Measurements from ENCODE around the gene PSMC4. TPM values are rescaled to one million over a fixed set of nuclear protein-coding genes. Genes with fewer than 3 reads are reported as not detected.
"Not testable (repeated sequence)": the region's sequence is repeated elsewhere in the genome, so short reads cannot be mapped to it uniquely, and the experiment has no call there.

Gene PSMC4
- total RNA-seq, 2 donors from 2014 or later, result 93.6 to 114 TPM

GRCh38 chr19:39940221-39940833 lies 30.6 kb upstream of the PSMC4 start:
- ATAC-seq (no peak), DNase-seq (ENCODE audit: low spot score in 2 of 2) (no peak)
- peaks cover 4 to 24% of the 10 kb centered on the region in 2 donors for H3K9me3 Mint-ChIP-seq
- peaks cover 5 to 24% of the 10 kb centered on the region in 2 donors for H3K36me3 Mint-ChIP-seq
- H3K27ac Mint-ChIP-seq, result peak overlapping the region in 1 of 2 donors; percentile 78

DNA sequence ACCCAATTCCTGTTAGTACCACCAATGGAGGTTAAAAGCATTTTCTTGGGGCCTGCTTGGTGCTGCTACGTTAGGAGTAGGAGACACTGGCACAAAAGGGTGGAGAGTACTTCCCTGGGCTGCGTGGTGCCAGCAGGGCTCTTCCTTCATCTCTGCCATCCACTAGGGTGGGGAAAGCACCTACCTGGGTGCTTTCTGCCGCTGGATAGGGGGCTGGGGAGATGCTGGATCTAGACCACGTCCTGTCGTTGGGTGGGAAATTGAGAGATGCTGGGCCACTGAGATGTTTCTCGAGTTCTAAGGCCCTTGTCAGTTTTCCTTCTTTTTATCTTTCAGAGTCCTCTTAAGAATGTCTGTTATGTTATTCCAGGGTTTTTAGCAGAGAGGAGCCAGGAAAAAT lies 29.8 kb upstream of the PSMC4 start:
- DNase-seq (ENCODE audit: low spot score in 2 of 2), result no peak
- peak overlapping the region in 1 of 2 donors; percentile 78 for H3K27ac Mint-ChIP-seq
- peaks cover 4 to 24% of the 10 kb centered on the region in 2 donors for H3K9me3 Mint-ChIP-seq
- ATAC-seq, result no peak
- H3K36me3 Mint-ChIP-seq, result peaks cover 5 to 24% of the 10 kb centered on the region in 2 donors

GRCh38 chr19:39941615-39942365 lies 29.2 kb upstream of the PSMC4 start:
- peaks cover 5 to 27% of the 10 kb centered on the region in 2 donors for H3K36me3 Mint-ChIP-seq
- ATAC-seq (peak; percentile 72 to 76), DNase-seq (ENCODE audit: low spot score in 2 of 2) (no peak)
- peaks cover 4 to 24% of the 10 kb centered on the region in 2 donors for H3K9me3 Mint-ChIP-seq
- peak overlapping the region; percentile 24 to 78 for H3K27ac Mint-ChIP-seq

DNA sequence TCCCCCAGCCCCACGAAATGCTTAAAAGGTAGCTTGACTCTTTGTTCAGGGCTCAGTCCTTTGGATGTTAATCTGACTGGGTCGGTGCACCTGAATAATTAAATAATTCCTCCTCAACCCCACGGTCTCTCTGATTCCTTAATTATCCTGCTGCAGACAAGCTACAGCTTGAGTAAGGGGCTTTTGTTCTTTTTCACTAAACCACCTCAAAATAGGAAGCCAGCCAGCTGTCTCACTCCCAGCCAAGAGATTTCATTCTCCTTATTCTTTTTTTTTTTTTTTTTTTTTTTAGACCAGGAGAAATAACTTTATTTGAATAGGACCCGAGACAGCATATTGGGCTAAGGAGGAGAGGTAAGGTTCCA lies 28.6 kb upstream of the PSMC4 start:
- DNase-seq (ENCODE audit: low spot score in 2 of 2) (no peak), ATAC-seq (no peak)
- H3K9me3 Mint-ChIP-seq, result peaks cover 4 to 24% of the 10 kb centered on the region in 2 donors
- peak overlapping the region; percentile 39 to 78 for H3K27ac Mint-ChIP-seq
- peaks cover 5 to 30% of the 10 kb centered on the region in 2 donors for H3K36me3 Mint-ChIP-seq

DNA sequence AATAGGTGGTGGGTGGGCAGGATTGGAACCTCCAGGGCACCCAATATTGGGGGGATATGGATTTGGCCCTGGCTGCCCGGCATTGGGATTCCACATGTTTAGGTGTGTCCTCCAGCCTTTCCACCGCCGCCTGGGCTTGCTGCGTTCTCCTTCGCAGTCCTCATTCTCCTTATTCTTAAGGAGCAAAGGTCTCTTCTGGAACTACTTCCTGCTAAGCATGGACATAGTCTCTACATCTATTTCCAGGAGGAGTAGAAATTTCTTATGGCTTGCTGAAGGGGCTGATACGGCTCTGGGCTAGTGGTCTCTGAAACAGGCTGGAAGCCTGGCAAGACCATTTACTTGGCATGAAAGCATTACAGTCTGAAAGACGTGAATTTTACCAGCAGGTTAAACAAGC lies 27.4 kb upstream of the PSMC4 start:
- Mint-ChIP-seq H3K36me3 (peaks cover 5 to 41% of the 10 kb centered on the region in 2 donors), H3K27ac (no peak overlapping the region), H3K9me3 (peaks cover 4 to 28% of the 10 kb centered on the region in 2 donors)
- no peak for ATAC-seq
- no peak for DNase-seq (ENCODE audit: low spot score in 2 of 2)

- DNase-seq (ENCODE audit: low spot score in 2 of 2) (no peak), ATAC-seq (no peak)
- H3K9me3 Mint-ChIP-seq, result peaks cover 0 to 27% of the 10 kb centered on the region in 2 donors
- peaks cover 5 to 46% of the 10 kb centered on the region in 2 donors for H3K36me3 Mint-ChIP-seq
- peak overlapping the region in 1 of 2 donors; percentile 18 for H3K27ac Mint-ChIP-seq
Observed at GRCh38 chr19:39946532-39946931, 24.4 kb upstream of the PSMC4 start.

- Mint-ChIP-seq H3K27ac (peak overlapping the region in 1 of 2 donors; percentile 81), H3K9me3 (peaks cover 0 to 29% of the 10 kb centered on the region in 2 donors), H3K36me3 (peaks cover 2 to 54% of the 10 kb centered on the region in 2 donors)
- ATAC-seq (peak; percentile 61 to 77), DNase-seq (ENCODE audit: low spot score in 2 of 2) (no peak)
Observed at GRCh38 chr19:39949026-39949747, 21.8 kb upstream of the PSMC4 start.

GRCh38 chr19:39951065-39951650 lies 19.8 kb upstream of the PSMC4 start:
- peaks cover 0 to 26% of the 10 kb centered on the region in 2 donors for H3K9me3 Mint-ChIP-seq
- DNase-seq (ENCODE audit: low spot score in 2 of 2) (no peak), ATAC-seq (no peak)
- peak overlapping the region; percentile 12 to 82 for H3K27ac Mint-ChIP-seq
- peaks cover 0 to 52% of the 10 kb centered on the region in 2 donors for H3K36me3 Mint-ChIP-seq

GRCh38 chr19:39951686-39952085 lies 19.3 kb upstream of the PSMC4 start:
- peak overlapping the region; percentile 81 to 82 for H3K27ac Mint-ChIP-seq
- H3K9me3 Mint-ChIP-seq, result peaks cover 0 to 26% of the 10 kb centered on the region in 2 donors
- peak in 1 of 2 donors; percentile 43 for DNase-seq (ENCODE audit: low spot score in 2 of 2)
- ATAC-seq, result peak; percentile 30 to 61
- peaks cover 0 to 49% of the 10 kb centered on the region in 2 donors for H3K36me3 Mint-ChIP-seq

DNA sequence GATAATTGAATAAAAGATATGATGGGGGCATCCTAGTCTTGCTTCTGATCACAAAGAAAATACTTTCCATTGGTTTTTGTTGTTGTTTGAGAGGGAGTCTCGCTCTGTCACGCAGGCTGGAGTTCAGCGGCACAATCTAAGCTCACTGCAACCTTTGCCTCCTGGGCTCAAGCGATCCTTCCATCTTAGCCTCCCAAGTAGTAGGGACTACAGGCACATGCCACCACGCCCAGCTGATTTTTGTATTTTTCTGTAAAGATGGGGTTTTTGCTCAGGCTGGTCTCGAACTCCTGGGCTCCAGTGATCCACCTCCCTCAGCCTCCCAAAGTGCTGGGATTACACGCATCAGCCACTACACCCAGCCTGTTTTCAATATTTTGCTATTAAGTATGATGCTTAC lies 17.1 kb upstream of the PSMC4 start:
- ATAC-seq, result peak in 1 of 2 donors; percentile 32
- H3K36me3 Mint-ChIP-seq, result peaks cover 0 to 32% of the 10 kb centered on the region in 2 donors
- peaks cover 0 to 21% of the 10 kb centered on the region in 2 donors for H3K9me3 Mint-ChIP-seq
- DNase-seq (ENCODE audit: low spot score in 2 of 2), result peak in 1 of 2 donors; percentile 26
- H3K27ac Mint-ChIP-seq, result peak overlapping the region; percentile 57 to 82

DNA sequence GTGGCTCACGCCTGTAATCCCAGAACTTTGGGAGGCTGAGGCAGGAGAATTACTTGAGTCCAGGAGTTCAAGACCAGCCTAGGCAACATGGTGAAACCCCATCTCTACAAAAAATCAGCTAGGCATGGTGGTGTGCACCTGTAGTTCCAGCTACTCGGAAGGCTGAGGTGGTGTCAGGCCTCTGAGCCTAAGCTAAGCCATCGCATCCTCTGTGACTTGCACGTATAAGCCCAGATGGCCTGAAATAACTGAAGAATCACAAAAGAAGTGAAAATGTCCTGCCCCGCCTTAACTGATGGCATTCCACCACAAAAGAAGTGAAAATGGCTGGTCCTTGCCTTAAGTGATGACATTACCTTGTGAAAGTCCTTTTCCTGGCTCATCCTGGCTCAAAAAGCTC lies 13.1 kb upstream of the PSMC4 start:
- H3K36me3 Mint-ChIP-seq, ATAC-seq, H3K9me3 Mint-ChIP-seq: not testable (repeated sequence)
- DNase-seq (ENCODE audit: low spot score in 2 of 2), result peak in 1 of 2 donors; percentile 41
- H3K27ac Mint-ChIP-seq, result peak overlapping the region; percentile 80 to 88

- H3K36me3 Mint-ChIP-seq, H3K9me3 Mint-ChIP-seq: not testable (repeated sequence)
- ATAC-seq (peak in 1 of 2 donors; percentile 6), DNase-seq (ENCODE audit: low spot score in 2 of 2) (peak in 1 of 2 donors; percentile 40)
- H3K27ac Mint-ChIP-seq, result peak overlapping the region; percentile 84 to 96
Observed at GRCh38 chr19:39958942-39959341, 12.0 kb upstream of the PSMC4 start.

DNA sequence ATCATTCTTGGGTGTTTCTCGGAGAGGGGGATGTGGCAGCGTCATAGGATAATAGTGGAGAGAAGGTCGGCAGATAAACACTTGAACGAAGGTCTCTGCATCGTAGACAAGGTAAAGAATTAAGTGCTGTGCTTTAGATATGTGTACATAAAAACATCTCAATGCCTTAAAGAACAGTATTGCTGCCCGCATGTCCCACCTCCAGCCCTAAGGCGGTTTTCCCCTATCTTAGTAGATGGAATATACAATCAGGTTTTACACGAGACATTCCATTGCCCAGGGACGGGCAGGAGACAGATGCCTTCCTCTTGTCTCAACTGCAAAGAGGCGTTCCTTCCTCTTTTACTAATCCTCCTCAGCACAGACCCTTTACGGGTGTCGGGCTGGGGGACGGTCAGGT lies 11.6 kb upstream of the PSMC4 start:
- DNase-seq (ENCODE audit: low spot score in 2 of 2), result peak in 1 of 2 donors; percentile 39
- H3K9me3 Mint-ChIP-seq, ATAC-seq, H3K36me3 Mint-ChIP-seq: not testable (repeated sequence)
- H3K27ac Mint-ChIP-seq, result peak overlapping the region; percentile 84 to 96

GRCh38 chr19:39963898-39964297 lies 7.1 kb upstream of the PSMC4 start:
- Mint-ChIP-seq H3K27ac (peak overlapping the region in 1 of 2 donors; percentile 49), H3K36me3 (peaks cover 10 to 20% of the 10 kb centered on the region in 2 donors), H3K9me3 (no peaks in the 10 kb centered on the region)
- DNase-seq (ENCODE audit: low spot score in 2 of 2) (no peak), ATAC-seq (no peak)

DNA sequence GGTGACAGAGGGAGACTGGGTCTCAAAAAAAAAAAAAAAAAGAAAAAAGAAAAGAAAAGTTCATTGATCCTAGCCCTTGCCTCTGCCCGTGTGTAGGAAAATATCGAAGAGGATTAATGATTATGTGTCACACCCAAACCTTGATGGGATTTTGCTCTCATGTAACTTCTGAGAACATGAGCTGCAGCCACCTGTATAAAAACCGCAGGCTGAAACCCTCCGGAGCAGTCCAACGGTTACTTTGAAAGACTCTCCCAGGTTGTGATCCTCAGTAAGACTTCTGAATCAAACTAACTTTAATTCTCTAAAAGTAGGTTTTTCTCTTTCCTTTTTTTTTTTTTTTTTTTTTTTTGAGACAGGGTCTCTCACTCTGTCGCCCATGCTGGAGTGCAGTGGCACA lies 4.3 kb upstream of the PSMC4 start:
- Mint-ChIP-seq H3K27ac (no peak overlapping the region), H3K36me3 (peaks cover 36 to 45% of the 10 kb centered on the region in 2 donors), H3K9me3 (no peaks in the 10 kb centered on the region)
- no peak for DNase-seq (ENCODE audit: low spot score in 2 of 2)
- no peak for ATAC-seq

DNA sequence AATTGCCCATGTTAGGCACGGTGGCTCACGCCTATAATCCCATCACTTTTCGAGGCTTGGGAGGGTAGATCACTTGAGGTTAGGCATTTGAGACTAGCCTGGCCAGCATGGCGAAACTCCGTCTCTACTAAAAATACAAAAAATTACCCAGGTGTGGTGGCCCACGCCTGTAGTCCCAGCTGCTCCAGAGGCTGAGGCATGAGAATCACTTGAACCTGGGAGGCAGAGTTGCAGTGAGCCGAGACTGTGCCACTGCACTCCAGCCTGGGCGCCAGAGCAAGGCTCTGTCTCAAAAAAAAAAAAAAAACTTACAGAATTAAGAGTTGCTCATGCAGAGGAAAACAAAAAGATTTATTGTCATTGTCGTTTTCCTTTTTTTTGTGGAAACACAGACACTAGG lies 3.4 kb upstream of the PSMC4 start:
- H3K27ac Mint-ChIP-seq, result peak overlapping the region in 1 of 2 donors; percentile 99
- DNase-seq (ENCODE audit: low spot score in 2 of 2) (no peak), ATAC-seq (no peak)
- H3K36me3 Mint-ChIP-seq, result peaks cover 44 to 47% of the 10 kb centered on the region in 2 donors
- H3K9me3 Mint-ChIP-seq, result no peaks in the 10 kb centered on the region

Data from activated naive CD4-positive, alpha-beta T cell treated with anti-CD3 and anti-CD28 coated beads, Interleukin-2, amount 50 U/mL, for 72 hours (primary cell).